COR-L47 (cell line): Measurements from ENCODE around the gene ZNF618.

ENCODE experiments used
- DNase-seq: peaks from one replicate; lab custom pipeline; 2025; lab: John Stamatoyannopoulos, UW

Gene ZNF618

GRCh38 chr9:114098936-114099668 is 223.0 kb downstream of the ZNF618 start, which contains the start of gene KIF12:
Gene KIF12, minus strand, starts transcription at chr9:114099292. Its CDS starts 16 bp downstream, at chr9:114099276.
- no peak for DNase-seq

- DNase-seq = no peak
These were observed 223.7 kb downstream of the ZNF618 start for GRCh38 chr9:114099669-114100270.

- no peak for DNase-seq
These were observed 224.4 kb downstream of the ZNF618 start for GRCh38 chr9:114100536-114100935.

GRCh38 chr9:114102484-114102883 is 226.4 kb downstream of the ZNF618 start:
- DNase-seq = no peak

- no peak for DNase-seq
These were observed 229.1 kb downstream of the ZNF618 start for GRCh38 chr9:114105236-114105635.
